Gastrocnemius medialis (tissue), 4 donors: Measurements from ENCODE around the gene VPS37C. TPM values are rescaled to one million over a fixed set of nuclear protein-coding genes. Genes with fewer than 3 reads are reported as not detected.

Experiments used
- ATAC-seq, 2 donors: fragments of 150-250 bp; one replicate each; pipeline ENCODE4 v1.9.1; 2016
- DNase-seq, 2 donors: peaks; one replicate each; pipeline ENCODE4 v3.0.0-alpha.2; 2019
- H3K27ac ChIP-seq, 4 donors: fragments of 200-600 bp; sonication (generic); 1 replicate in 1 of 4; 2 replicates in 3 of 4; pipeline ENCODE4 v1.5.1; 2016 to 2018; ENCODE audit warnings: mild to moderate bottlenecking in 2 of 4, moderate library complexity in 1 of 4
- H3K27me3 ChIP-seq, 3 donors: fragments of 200-600 bp; sonication (generic) in 2 of 3; 1 replicate in 1 of 3; 2 replicates in 2 of 3; pipeline versions ENCODE4 v1.5.1 to v1.6.0; 2016 to 2019; ENCODE audit warnings: mild to moderate bottlenecking in 1 of 3, moderate library complexity in 1 of 3
- H3K36me3 ChIP-seq, 2 donors: fragments of 200-600 bp; sonication (generic) in 1 of 2; one replicate each; pipeline ENCODE4 v1.5.1; 2017 to 2018
- H3K4me1 ChIP-seq, 2 donors: fragments of 200-600 bp; sonication (generic) in 1 of 2; one replicate each; pipeline ENCODE4 v1.5.1; 2016 to 2017; ENCODE audit warnings: mild to moderate bottlenecking in 2 of 2
- H3K4me3 ChIP-seq, 4 donors: fragments of 200-600 bp; sonication (generic) in 3 of 4; 1 replicate in 1 of 4; 2 replicates in 3 of 4; pipeline ENCODE4 v1.5.1; 2016 to 2019; ENCODE audit warnings: mild to moderate bottlenecking in 2 of 4
- H3K9me3 ChIP-seq, 3 donors: fragments of 200-600 bp; sonication (generic) in 2 of 3; 1 replicate in 1 of 3; 2 replicates in 2 of 3; pipeline ENCODE4 v1.5.1; 2016 to 2019
- POLR2A ChIP-seq, 2 donors: fragments of 450-650 bp; IDR thresholded peaks; one replicate each; pipeline ENCODE4 v1.6.1; 2017; ENCODE audit warnings: antibody characterized with exemption in 2 of 2, mild to moderate bottlenecking in 2 of 2, moderate library complexity in 2 of 2
- in situ Hi-C, 4 donors: fragments of 200-750 bp; cut with MboI; loops; one replicate each; pipeline versions ENCODE4 v1.15.0 to v1.8.0; 2017; ENCODE audit warnings: low sequenced_read_pairs in 4 of 4
- intact Hi-C: fragments of 100-400 bp; cut with DNase I; formaldehyde crosslinking; loops from one replicate; pipeline ENCODE4 v1.15.1; 2023; ENCODE audit warnings: low total_unique reads
- total RNA-seq, 4 donors: library from RNA; depleted of rRNA; stranded (reverse); fragments of >200 nt; gene quantifications; one replicate each; pipeline versions ENCODE4 v1.1.0 to v1.2.3, GENCODE V29; 2016
- TF ChIP-seq, protein P1 (sequence below), 5 experiments: fragments of 450-650 bp in 3 of 5; fragments of 200-600 bp in 2 of 5; sonication (generic) in 2 of 5; IDR thresholded peaks in 4 of 5; conservative IDR thresholded peaks in 1 of 5; 1 replicate in 4 of 5; 2 replicates in 1 of 5; pipeline ENCODE4 v1.5.1; 2016 to 2019; ENCODE audit warnings: antibody characterized with exemption in 5 of 5, mild to moderate bottlenecking in 3 of 5, moderate library complexity in 3 of 5

VPS37C gene
- total RNA-seq, 4 donors from 2014 or later: 17.7 to 27.1 (median 23.5) TPM

DNA sequence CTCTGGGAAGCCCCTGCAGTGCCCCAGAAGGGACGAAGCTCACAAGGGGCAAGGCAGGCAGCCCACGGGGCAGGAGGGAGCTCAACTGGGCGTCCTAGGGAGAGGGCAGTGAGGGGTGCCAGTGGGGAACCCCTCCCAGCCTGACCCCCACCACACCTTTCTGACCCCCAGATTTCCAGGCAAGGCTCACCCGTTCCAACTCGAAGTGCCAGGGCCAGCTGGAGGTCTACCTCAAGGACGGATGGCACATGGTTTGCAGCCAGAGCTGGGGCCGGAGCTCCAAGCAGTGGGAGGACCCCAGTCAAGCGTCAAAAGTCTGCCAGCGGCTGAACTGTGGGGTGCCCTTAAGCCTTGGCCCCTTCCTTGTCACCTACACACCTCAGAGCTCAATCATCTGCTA lies 43.2 kb downstream of the VPS37C start:
- no peak for ATAC-seq
- intact Hi-C loops: no loop called here
- no peak for DNase-seq
- no peaks in the 10 kb centered on the region for H3K9me3 ChIP-seq
- no peak overlapping the region for H3K27ac ChIP-seq
- TF ChIP-seq, protein P1, sequence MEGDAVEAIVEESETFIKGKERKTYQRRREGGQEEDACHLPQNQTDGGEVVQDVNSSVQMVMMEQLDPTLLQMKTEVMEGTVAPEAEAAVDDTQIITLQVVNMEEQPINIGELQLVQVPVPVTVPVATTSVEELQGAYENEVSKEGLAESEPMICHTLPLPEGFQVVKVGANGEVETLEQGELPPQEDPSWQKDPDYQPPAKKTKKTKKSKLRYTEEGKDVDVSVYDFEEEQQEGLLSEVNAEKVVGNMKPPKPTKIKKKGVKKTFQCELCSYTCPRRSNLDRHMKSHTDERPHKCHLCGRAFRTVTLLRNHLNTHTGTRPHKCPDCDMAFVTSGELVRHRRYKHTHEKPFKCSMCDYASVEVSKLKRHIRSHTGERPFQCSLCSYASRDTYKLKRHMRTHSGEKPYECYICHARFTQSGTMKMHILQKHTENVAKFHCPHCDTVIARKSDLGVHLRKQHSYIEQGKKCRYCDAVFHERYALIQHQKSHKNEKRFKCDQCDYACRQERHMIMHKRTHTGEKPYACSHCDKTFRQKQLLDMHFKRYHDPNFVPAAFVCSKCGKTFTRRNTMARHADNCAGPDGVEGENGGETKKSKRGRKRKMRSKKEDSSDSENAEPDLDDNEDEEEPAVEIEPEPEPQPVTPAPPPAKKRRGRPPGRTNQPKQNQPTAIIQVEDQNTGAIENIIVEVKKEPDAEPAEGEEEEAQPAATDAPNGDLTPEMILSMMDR (IDR thresholded peaks at IDR 0.05 in 4 of 5, conservative IDR thresholded peaks at IDR 0.05 in 1 of 5): no peak
- TF ChIP-seq POLR2A (IDR thresholded peaks at IDR 0.05): no peak
- in situ Hi-C loops: no loop called here
- no peaks in the 10 kb centered on the region for H3K36me3 ChIP-seq
- H3K4me1 ChIP-seq: no peaks in the 10 kb centered on the region
- H3K27me3 ChIP-seq: no peaks in the 10 kb centered on the region
- H3K4me3 ChIP-seq: no peak overlapping the region

DNA sequence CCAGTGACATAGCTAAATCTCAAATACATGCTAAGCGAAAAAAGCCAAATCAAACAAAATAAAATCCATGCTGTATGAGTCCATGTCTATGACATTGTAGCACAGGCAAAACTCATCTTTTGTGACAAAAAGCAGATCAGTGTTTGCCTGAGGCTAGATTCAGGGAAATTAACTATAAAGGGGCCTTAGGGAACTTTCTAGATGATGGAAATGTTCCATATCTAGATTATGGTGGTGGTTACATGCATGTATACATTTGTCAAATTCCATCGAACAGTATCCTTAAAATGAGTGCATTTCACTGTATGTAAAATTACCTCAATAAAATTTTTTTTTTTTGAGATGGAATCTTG lies 44.1 kb downstream of the VPS37C start:
- TF ChIP-seq, protein P1 (IDR thresholded peaks at IDR 0.05 in 4 of 5, conservative IDR thresholded peaks at IDR 0.05 in 1 of 5): no peak
- TF ChIP-seq POLR2A (IDR thresholded peaks at IDR 0.05): no peak
- DNase-seq (no peak), ATAC-seq (no peak)
- intact Hi-C loops: no loop called here
- in situ Hi-C loops: no loop called here
- Histone ChIP-seq H3K27ac (no peak overlapping the region), H3K27me3 (no peaks in the 10 kb centered on the region), H3K4me1 (no peaks in the 10 kb centered on the region), H3K4me3 (no peak overlapping the region), H3K9me3 (no peaks in the 10 kb centered on the region), H3K36me3 (no peaks in the 10 kb centered on the region)

DNA sequence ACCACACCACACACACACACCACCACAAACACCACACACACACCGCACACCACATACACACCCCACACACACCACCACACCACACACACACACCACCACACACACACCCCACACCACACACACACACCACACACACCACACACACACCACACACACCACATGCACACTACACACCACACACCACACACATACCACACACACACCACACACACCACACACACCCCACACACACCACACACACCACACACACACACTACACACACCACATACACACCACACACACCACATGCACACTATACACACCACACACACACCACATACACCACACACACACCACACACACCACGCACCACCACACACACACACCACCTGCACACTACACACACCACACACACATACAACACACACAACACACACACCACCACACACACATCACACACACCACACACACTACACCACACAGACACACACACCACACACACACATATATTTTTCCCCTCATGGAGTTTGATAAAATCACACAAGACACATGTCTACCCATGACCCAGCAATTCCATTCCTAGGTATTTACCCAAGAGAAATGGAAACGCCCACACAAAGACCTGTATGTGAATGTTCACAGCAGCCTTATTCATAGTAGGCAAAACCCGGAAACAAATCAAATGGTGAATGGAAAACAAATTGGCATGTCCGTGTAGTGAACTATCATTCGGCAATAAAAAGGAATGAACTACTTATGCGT lies 44.6 kb downstream of the VPS37C start:
- intact Hi-C loops (no loop called here), in situ Hi-C loops (no loop called here)
- H3K4me3 ChIP-seq: no peak overlapping the region
- ATAC-seq (no peak), DNase-seq (no peak)
- no peaks in the 10 kb centered on the region for H3K9me3 ChIP-seq
- H3K27ac ChIP-seq: no peak overlapping the region
- no peaks in the 10 kb centered on the region for H3K4me1 ChIP-seq
- H3K36me3 ChIP-seq: no peaks in the 10 kb centered on the region
- H3K27me3 ChIP-seq: no peaks in the 10 kb centered on the region
- TF ChIP-seq, protein P1 (IDR thresholded peaks at IDR 0.05 in 4 of 5, conservative IDR thresholded peaks at IDR 0.05 in 1 of 5): no peak
- no peak for TF ChIP-seq POLR2A (IDR thresholded peaks at IDR 0.05)

DNA sequence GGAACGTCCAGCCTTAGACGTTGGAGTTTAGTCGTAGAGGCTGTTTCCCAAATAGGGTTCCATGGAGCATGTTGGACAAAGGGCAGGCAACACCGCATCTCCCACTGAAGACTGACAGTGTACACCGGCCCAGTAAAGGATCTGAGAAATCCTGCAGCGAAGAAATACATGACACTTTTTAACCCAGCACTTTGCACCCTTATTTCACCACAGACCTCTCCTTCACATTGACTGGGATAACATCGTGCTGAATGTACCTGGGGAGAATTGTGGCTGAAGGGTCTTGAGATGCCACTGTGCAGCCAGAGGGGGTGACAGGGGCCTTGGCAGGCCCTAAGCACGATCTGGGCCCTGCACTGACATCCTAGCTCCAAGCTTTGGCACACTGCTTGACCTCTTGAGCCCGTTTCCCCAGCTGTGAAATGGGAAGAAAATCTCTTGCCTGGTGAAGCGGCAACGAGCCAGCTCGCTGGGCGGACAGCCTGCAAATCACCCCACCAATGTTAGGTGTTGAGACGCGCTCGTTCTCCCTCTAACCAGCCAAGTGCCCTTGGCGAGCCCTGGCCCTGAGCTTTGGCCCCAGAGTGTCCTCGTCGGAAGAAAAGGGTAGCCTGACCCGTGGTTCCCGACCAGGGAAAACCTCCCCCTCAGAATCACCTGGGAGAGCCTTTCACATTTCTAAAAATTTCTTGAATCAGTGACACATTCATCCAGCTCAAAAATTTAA lies 45.6 kb downstream of the VPS37C start:
- no peaks in the 10 kb centered on the region for H3K4me1 ChIP-seq
- ATAC-seq (no peak), DNase-seq (no peak)
- no peak overlapping the region for H3K4me3 ChIP-seq
- no peaks in the 10 kb centered on the region for H3K9me3 ChIP-seq
- TF ChIP-seq POLR2A (IDR thresholded peaks at IDR 0.05): no peak
- TF ChIP-seq, protein P1 (IDR thresholded peaks at IDR 0.05 in 4 of 5, conservative IDR thresholded peaks at IDR 0.05 in 1 of 5): no peak
- in situ Hi-C loops (no loop called here), intact Hi-C loops (no loop called here)
- no peaks in the 10 kb centered on the region for H3K36me3 ChIP-seq
- H3K27me3 ChIP-seq: no peaks in the 10 kb centered on the region
- H3K27ac ChIP-seq: no peak overlapping the region
